NCI-H1417 (cell line): ENCODE data around the gene ZNHIT1.

Experiments
- DNase-seq, 3 experiments: peaks; one replicate each; lab custom pipeline; 2025; lab: John Stamatoyannopoulos, UW

The ZNHIT1 gene

GRCh38 chr7:101218236-101219125 is 516 bp downstream of the ZNHIT1 start:
- no peak for DNase-seq

- no peak for DNase-seq
These were observed 2.3 kb downstream of the ZNHIT1 start for GRCh38 chr7:101220295-101220694.

GRCh38 chr7:101222275-101222830 is 4.4 kb downstream of the ZNHIT1 start:
- DNase-seq: no peak

GRCh38 chr7:101223528-101223927 is 5.6 kb downstream of the ZNHIT1 start:
- DNase-seq: no peak

GRCh38 chr7:101225650-101226049 is 7.7 kb downstream of the ZNHIT1 start:
- no peak for DNase-seq

GRCh38 chr7:101226721-101227120 is 8.8 kb downstream of the ZNHIT1 start:
- no peak for DNase-seq

GRCh38 chr7:101231644-101232043 is 13.7 kb downstream of the ZNHIT1 start:
- no peak for DNase-seq

- DNase-seq: peak; percentile 62 to 79 (median 79)
These were observed 14.3 kb downstream of the ZNHIT1 start for GRCh38 chr7:101232141-101232850.

- DNase-seq: no peak
These were observed 16.1 kb downstream of the ZNHIT1 start for GRCh38 chr7:101233907-101234547.

GRCh38 chr7:101234636-101235035 is 16.7 kb downstream of the ZNHIT1 start:
- DNase-seq: no peak

GRCh38 chr7:101235050-101235449 is 17.1 kb downstream of the ZNHIT1 start:
- DNase-seq: no peak

GRCh38 chr7:101235522-101235921 is 17.6 kb downstream of the ZNHIT1 start:
- no peak for DNase-seq

GRCh38 chr7:101236292-101236835 is 18.4 kb downstream of the ZNHIT1 start:
- no peak for DNase-seq

GRCh38 chr7:101237206-101238067 is 19.5 kb downstream of the ZNHIT1 start, which contains the start of gene CLDN15:
CLDN15 (minus strand) TSS chr7:101237802; CDS start chr7:101237581, 221 bp downstream.
- no peak for DNase-seq

- DNase-seq: no peak
These were observed 20.5 kb downstream of the ZNHIT1 start for GRCh38 chr7:101238226-101239182.

GRCh38 chr7:101239191-101239950 is 21.4 kb downstream of the ZNHIT1 start:
- no peak for DNase-seq

GRCh38 chr7:101239951-101240220 is 21.9 kb downstream of the ZNHIT1 start:
- DNase-seq: no peak

GRCh38 chr7:101240226-101241014 is 22.5 kb downstream of the ZNHIT1 start:
- DNase-seq: no peak

GRCh38 chr7:101241015-101241363 is 23.0 kb downstream of the ZNHIT1 start:
- DNase-seq: no peak
